GM18907 (cell line): Measurements from ENCODE around the gene GJD2.

Experiments used
- ATAC-seq: cut with Tn5 transposase; IDR thresholded peaks from one replicate; pipeline ENCODE4 v1.9.1; 2021; ENCODE audit warnings: mild to moderate bottlenecking, moderate library complexity; ENCODE audit not compliant: unreplicated experiment

GJD2 gene

GRCh38 chr15:34726406-34727100 lies 28.2 kb downstream of the GJD2 start:
- no peak for ATAC-seq

GRCh38 chr15:34725556-34725955 lies 29.2 kb downstream of the GJD2 start:
- ATAC-seq: no peak

GRCh38 chr15:34724481-34724880 lies 30.3 kb downstream of the GJD2 start:
- ATAC-seq: no peak

GRCh38 chr15:34722439-34722836 lies 32.4 kb downstream of the GJD2 start:
- no peak for ATAC-seq

GRCh38 chr15:34721802-34722438 lies 32.9 kb downstream of the GJD2 start:
- no peak for ATAC-seq

GRCh38 chr15:34721157-34721801 lies 33.5 kb downstream of the GJD2 start:
- no peak for ATAC-seq

- no peak for ATAC-seq
These were observed 35.1 kb downstream of the GJD2 start for GRCh38 chr15:34719695-34720094.

- no peak for ATAC-seq
These were observed 35.8 kb downstream of the GJD2 start for GRCh38 chr15:34718681-34719665.

- ATAC-seq: no peak
These were observed 37.1 kb downstream of the GJD2 start for GRCh38 chr15:34717729-34718128.

- no peak for ATAC-seq
These were observed 38.7 kb downstream of the GJD2 start for GRCh38 chr15:34716111-34716510.

- ATAC-seq: no peak
These were observed 40.2 kb downstream of the GJD2 start for GRCh38 chr15:34714476-34715121.

- ATAC-seq: no peak
These were observed 41.2 kb downstream of the GJD2 start for GRCh38 chr15:34713635-34714034.

GRCh38 chr15:34709866-34710265 lies 44.9 kb downstream of the GJD2 start:
- ATAC-seq: no peak

GRCh38 chr15:34708422-34708821 lies 46.4 kb downstream of the GJD2 start:
- ATAC-seq: no peak

- ATAC-seq: no peak
These were observed 53.3 kb downstream of the GJD2 start for GRCh38 chr15:34701536-34701935.
